LNCaP clone FGC (cell line): ENCODE measurements around the gene CCNG2.
"Not testable (repeated sequence)": the region's sequence is repeated elsewhere in the genome, so short reads cannot be mapped to it uniquely, and the experiment has no call there.

Source experiments
- DNase-seq: peaks from one replicate; pipeline ENCODE4 v3.0.0-alpha.2; 2011; ENCODE audit warnings: low read depth
- H3K4me3 ChIP-seq: 2 replicates; pipeline ENCODE4 v1.5.1; 2011; ENCODE audit warnings: mild to moderate bottlenecking, low read depth, low read length, control low read depth
- CTCF ChIP-seq: IDR thresholded peaks from 2 replicates; pipeline ENCODE4 v1.5.1; 2012; ENCODE audit warnings: mild to moderate bottlenecking; ENCODE audit not compliant: control insufficient read depth, insufficient read depth; ENCODE audit errors: extremely low read depth

Gene CCNG2

GRCh38 chr4:77132652-77133312 lies 24.2 kb upstream of the CCNG2 start:
- TF ChIP-seq CTCF: no peak
- DNase-seq: no peak
- no peak overlapping the region for H3K4me3 ChIP-seq

GRCh38 chr4:77137448-77137847 lies 19.6 kb upstream of the CCNG2 start:
- not testable (repeated sequence) for H3K4me3 ChIP-seq, DNase-seq

- no peak for DNase-seq
- no peak overlapping the region for H3K4me3 ChIP-seq
- TF ChIP-seq CTCF: no peak
Measured at GRCh38 chr4:77141964-77142645, 14.9 kb upstream of the CCNG2 start.

- DNase-seq: peak; percentile 91
- TF ChIP-seq CTCF: no peak
- no peak overlapping the region for H3K4me3 ChIP-seq
Measured at GRCh38 chr4:77142646-77143028, 14.4 kb upstream of the CCNG2 start.

GRCh38 chr4:77143091-77143490 lies 13.9 kb upstream of the CCNG2 start:
- no peak for DNase-seq
- H3K4me3 ChIP-seq: no peak overlapping the region
- no peak for TF ChIP-seq CTCF

GRCh38 chr4:77145842-77146185 lies 11.2 kb upstream of the CCNG2 start:
- DNase-seq: no peak
- H3K4me3 ChIP-seq: no peak overlapping the region
- TF ChIP-seq CTCF: no peak

- no peak for TF ChIP-seq CTCF
- no peak overlapping the region for H3K4me3 ChIP-seq
- peak; percentile 98 for DNase-seq
Measured at GRCh38 chr4:77146186-77147078, 10.6 kb upstream of the CCNG2 start.
